Posterior cingulate gyrus (tissue), 11 donors: ENCODE data around the gene GM2A.
"Not testable (repeated sequence)": the region's sequence is repeated elsewhere in the genome, so short reads cannot be mapped to it uniquely, and the experiment has no call there.

Source experiments
- DNase-seq, 10 donors: peaks; one replicate each; pipeline versions ENCODE4 v3.0.0 to v3.0.0-alpha.2; 2020 to 2021; ENCODE audit warnings: mixed read lengths in 3 of 10
- intact Hi-C: fragments of 100-400 bp; cut with DNase I; formaldehyde crosslinking; loops from one replicate; pipeline ENCODE4 v1.15.1; 2023

GM2A gene

DNA sequence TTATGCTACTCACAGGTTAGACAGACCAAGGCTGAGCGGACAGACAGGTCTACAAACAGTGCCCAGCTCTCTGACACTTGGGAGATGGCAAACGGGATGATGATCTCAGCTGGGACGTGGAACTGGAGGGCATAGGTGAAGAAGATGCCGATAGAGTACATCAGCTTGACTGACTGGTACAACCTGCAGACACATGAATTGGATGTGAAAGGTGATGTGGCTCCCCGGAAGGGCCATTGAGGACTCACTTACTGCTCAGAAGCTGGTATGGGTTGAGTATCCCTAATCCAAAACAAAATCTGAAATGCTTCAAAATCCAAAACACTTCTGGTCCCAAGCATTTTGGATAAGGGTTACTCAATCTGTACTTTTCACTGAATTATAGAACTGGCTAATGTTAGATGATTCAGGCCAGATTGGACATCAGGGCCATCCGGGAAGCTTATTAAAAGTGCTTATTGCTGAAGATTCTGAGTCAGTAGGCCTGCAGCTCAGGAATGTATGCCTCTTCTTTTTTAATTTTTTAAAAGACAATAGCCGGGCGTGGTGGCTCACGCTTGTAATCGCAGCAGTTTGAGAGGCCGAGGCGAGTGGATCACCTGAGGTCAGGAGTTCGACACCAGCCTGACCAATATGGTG is 28.1 kb downstream of the GM2A start:
- intact Hi-C loops = no loop called here
- no peak for DNase-seq

DNA sequence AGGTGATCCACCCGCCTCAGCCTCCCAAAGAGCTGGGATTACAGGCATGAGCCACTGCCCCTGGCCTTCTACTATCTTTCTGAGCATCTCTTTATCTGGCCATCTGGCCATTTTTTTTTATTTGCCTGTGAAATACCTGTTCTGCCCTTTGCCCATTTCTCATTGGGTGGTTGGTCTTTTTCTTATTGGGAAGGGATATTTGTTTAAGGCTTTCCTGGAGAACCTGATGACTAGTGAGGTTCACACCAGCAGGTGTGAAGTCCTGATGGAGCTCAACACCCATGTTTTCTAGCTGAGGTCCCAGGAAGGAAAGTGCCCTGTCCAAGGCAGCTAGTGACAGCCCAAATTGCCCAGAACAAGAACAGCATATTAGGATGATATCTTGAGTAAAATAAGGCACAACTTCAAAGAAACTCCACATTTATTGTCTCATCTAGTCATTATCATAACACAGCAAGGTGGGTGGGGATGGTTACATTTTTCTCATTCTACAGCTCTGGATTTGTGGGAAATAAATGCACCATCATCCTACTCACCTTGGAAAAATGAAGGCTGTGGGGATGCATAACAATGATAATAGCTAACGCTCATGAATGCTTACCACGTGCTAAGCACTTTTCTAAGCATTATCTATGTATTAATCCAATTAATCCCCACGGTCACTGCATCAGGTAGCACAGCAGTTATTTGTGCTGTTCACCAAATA is 30.3 kb downstream of the GM2A start:
- no peak for DNase-seq
- intact Hi-C loops = no loop called here

DNA sequence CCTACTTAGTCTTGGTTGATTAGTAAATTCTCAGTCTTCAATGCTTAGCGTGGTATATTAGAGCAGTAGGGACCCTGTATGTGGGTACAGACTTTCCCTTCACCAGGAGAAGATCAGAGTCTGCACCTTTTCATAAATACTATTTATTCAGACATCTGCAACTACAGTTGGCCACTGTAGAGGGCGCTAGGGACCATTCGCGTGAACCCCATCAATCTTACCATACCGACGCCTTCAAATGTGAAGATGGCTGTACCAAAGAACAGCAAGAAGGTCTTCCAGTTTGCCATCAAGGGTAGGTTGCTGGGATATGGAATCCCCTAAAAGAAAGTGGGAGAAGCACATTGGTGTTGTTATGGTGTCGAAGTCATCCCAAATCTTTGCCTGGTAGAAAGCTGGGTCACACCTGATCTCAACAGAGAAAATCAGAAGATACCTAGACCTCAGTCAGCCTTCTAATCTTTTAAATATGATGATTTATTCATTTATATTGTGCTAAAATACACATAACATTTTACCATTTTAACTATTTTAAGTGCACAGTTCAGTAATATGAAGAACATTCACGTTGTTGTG is 31.5 kb downstream of the GM2A start:
- intact Hi-C loops = no loop called here
- no peak for DNase-seq

DNA sequence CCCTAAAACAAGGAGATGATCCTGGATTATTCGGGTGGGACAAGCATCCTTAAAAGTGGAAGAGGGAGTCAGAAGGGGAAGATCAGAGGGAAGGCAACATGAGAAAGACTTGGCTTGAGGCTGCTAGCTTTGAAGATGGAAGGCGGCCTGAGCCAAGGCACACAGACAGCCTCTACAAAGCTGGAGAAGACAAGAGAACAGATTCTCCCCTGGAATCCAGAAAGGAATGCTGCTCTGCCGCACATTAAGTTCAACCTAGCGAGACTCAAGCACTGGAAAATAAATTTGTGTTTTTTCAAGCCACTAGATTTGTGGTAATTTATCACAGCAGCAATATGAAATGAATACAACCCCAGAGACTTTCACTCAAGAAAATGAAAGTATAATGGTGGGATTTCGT is 32.7 kb downstream of the GM2A start:
- intact Hi-C loops = no loop called here
- no peak for DNase-seq

DNA sequence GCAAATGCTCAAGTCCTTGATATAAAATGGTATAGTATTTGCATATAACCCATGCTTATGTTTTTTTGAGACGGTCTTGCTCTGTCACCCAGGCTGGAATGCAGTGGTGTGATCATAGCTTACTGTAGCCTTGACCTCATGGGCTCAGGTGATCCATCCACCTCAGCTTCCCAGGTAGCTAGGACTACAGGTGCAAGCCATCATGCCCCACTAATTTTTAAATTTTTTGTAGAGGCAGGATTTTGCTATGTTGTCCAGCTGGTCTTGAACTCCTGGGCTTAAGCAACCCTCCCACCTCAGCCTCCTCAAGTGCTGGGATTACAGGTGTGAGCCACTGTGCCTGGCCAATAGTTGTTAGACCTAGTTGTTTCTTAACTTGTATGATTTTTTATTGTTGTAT is 33.3 kb downstream of the GM2A start:
- DNase-seq = no peak
- intact Hi-C loops = no loop called here

DNA sequence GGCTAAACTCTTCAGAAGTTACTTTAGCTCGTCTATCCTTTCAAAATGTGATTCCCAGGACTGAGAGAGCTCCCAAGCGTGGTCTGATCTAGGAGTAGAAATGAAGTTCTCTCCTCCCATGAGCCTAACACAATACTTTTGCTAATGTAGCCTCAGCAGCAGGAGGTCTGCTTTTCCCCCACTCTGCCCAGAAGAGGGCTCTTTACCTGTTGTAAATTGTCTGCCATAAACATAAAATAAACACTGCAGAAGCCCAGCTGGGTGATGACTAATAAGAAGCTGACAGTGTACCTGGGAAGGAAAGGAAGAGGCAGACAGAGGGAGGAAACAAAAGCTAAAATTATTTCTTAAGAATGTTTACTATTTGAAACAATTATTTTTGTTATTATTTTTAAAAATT is 35.2 kb downstream of the GM2A start:
- intact Hi-C loops = no loop called here
- no peak for DNase-seq

DNA sequence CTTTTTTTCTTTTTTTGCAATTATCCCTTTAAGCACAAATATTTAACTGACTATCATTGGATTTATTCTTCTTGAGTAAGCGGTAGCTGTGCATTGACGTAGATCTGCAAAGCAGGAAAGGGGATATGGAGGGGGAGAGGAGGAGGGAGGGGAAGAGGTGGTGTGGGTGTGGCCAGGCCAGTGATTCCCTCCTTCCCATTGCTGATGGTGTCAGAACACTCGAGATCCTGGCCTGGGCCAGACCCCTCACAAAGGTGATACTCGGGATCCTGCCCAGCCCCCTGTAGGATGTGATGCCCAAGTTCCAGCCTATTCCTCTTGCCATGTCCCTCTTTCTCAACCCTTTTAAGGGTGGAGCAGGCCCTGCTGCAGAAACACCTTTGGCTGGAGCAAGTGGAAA is 40.6 kb downstream of the GM2A start:
- no peak for DNase-seq
- intact Hi-C loops = no loop called here

DNA sequence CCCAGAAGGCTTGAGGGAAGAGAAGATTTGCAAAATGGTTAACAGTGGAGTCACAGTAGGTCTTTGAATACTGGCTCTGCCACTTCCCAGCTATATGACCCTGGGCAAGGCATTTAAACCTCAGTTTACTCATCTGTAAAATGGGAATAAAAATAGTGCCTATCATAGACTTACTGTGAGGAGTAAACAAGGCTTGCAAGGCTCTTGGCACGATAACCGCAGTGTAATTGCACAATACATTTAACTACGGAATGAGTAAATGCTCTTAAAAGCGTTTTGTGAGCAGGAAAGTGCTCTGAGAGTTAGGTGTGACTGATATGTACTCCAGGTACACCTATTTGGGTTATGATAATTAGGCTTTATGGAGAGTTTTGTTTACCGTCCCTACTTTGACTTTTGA is 42.2 kb downstream of the GM2A start:
- DNase-seq = no peak
- intact Hi-C loops = no loop called here

DNA sequence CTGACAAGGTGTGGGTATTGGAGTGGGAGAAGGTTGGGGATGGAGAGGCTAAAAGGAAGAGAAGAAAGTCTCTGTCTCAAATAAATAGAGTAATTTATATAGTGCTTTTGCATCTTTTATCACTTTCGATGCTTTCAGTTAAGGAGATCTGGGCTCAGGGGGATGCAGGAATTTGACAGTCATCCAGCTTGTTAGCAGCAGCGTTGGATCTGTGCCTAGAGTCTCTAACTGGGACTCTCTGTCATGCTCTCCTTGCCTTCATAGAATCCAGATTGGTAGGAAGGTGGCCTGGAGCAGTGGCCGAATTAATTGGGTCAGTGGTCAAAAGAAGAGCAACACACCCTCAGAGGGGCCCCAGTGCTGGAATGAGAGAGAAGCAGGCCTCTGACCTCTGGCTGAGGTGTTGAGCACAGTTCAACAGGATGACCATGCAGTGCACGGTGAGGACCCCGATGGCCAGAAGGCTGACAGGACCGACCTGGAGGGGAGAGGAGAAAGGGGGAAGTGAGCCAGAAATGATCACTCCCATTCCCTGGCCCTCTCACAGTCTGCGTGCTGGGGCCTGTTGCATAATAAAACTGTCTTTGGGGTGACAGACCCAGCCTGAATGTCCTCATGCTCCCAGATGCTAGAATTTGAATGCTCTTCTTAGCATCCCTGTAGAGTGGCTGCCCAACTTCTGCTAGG is 42.9 kb downstream of the GM2A start:
- DNase-seq = no peak
- intact Hi-C loops = no loop called here

DNA sequence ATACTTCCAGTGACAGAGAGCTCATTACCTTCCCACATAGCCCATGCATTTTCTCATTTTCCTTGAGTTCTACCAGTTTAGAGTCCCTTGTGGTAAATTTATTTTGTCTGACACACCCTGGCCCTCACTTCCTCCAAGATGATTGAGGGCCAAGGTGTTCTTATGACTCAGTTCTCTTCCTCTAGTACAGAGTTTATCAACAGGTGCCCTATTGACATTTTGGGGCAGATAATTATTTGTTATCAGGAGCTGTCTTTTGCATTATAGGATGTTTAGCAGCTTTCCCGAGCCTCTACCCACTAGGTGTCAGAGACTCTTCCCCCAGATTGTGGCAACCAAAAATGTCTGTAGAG is 43.5 kb downstream of the GM2A start:
- intact Hi-C loops = no loop called here

DNA sequence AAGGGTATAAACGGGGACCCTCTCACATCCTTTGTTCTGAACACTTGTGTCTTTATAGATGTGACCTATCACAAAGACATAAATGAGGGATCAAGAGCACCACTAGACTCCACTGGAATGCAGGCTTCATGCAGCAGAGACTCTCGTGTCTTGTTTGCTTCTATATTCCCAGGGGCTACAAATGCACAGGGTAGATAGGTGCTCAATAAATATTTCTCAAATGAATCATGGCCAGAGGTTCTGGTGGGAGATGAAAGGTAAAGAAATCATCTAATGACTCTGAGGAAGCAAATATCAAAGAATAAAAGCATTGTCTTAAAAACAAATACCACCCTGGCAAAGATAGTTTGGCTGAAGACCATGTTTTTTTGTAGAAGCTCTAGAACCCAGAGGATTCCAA is 44.0 kb downstream of the GM2A start:
- intact Hi-C loops = no loop called here
- no peak for DNase-seq

More for the DNA sequence above, 43.5 kb downstream of the GM2A start:
- DNase-seq = no peak

DNA sequence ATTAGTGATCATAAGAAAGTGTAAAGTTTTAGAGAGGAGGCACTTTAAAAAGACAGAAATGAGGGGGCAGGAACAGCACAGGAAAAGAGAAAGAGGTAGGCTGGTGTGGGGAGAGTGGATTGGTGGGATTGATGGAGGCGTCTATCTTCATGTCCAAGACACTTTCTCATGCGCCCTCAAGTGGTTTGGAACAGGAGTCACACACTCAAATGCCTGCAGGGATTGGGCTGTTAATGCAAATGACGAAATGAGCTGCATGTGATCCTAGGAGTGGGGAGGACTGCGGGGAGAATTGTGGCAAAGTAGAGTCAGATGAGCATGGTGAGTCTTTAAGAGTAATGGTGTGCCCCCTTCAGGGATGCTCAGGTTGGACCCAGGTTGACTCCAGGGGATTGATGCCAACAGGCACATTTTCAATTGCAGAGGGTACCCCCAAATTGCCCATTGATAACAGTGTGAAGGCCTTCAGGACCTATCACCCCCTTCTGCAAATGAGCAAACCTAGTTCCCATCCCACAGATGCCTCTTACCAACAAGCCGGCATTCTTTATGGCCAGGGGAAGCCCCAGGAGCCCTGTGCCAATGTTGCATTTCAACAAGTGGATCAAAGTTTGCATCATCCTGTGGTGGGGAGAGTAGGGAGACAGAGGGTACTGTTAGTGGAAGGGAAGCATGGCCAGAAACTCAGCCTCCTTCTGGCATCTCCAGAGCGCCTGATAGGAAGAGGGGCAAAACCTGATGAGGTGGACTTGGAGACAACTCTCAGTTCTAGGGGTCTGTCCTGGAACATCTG is 45.3 kb downstream of the GM2A start:
- DNase-seq = no peak
- intact Hi-C loops = no loop called here

DNA sequence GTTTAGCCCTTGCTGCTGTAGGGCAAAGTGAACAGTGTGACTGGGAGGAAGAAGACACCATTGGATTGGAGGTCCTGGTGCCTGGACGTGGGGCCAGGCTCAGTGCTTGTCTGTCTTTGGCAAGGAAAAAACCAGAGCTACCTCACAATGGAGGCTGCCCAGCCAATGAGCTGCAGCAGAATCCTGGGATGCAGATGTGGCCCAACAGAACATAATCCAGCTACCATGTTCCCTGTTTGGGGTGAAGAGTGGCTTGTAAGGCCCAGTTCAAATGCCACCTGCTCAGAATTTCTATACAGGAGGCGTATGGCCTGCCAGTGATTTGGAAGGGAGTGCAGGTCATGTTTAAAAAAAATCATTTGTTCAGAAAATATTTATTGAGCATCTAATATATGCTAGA is 50.7 kb downstream of the GM2A start, which contains the start of gene SLC36A3:
TSS of gene SLC36A3 (minus strand) at position 101 of the 400 bp plus-strand sequence. CDS start 412 bp downstream, outside the sequence.
- no peak for DNase-seq
- intact Hi-C loops = no loop called here

DNA sequence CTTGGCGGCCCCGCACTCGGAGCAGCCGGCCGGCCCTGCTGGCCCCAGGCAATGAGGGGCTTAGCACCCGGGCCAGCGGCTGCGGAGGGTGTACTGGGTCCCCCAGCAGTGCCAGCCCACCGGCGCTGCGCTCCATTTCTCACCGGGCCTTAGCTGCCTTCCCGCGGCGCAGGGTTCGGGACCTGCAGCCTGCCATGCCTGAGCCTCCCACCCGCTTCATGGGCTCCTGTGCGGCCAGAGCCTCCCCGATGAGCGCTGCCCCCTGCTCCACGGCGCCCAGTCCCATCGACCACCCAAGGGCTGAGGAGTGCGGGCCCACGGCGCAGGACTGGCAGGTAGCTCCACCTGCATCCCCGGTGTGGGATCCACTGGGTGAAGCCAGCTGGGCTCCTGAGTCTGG is 56.3 kb downstream of the GM2A start:
- DNase-seq, intact Hi-C loops: not testable (repeated sequence)

DNA sequence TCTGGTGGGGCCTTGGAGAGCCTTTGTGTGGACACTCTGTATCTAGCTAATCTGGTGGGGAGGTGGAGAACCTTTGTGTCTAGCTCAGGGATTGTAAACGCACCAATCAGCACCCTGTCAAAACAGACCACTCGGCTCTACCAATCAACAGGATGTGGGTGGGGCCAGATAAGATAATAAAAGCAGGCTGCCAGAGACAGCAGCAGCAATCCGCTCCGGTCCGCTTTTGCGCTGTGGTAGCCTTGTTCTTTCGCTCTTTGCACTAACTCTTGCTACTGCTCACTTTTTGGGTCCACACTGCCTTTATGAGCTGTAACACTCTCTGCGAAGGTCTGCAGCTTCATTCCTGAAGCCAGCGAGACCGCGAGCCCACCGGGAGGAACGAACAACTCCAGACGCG is 56.8 kb downstream of the GM2A start:
- intact Hi-C loops = not testable (repeated sequence)

DNA sequence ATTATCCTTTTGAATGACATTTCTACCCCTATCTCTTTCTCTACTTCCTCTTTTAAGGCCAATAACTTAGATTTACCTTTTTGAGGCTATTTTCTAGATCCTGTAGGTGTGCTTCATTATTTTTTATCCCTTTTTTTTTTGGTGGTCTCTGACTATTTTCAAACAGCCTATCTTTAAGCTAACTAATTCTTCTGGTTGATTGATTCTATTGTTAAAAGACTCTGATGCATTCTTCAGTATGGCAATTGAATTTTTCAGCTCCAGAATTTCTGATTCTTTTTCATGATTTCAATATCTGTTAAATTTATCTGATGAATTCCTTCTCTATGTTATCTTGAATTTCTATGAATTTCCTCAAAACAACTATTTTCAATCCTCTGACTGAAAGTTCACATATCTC is 57.9 kb downstream of the GM2A start:
- intact Hi-C loops = no loop called here
- no peak for DNase-seq

More for the DNA sequence above, 56.8 kb downstream of the GM2A start:
- DNase-seq = not testable (repeated sequence)

DNA sequence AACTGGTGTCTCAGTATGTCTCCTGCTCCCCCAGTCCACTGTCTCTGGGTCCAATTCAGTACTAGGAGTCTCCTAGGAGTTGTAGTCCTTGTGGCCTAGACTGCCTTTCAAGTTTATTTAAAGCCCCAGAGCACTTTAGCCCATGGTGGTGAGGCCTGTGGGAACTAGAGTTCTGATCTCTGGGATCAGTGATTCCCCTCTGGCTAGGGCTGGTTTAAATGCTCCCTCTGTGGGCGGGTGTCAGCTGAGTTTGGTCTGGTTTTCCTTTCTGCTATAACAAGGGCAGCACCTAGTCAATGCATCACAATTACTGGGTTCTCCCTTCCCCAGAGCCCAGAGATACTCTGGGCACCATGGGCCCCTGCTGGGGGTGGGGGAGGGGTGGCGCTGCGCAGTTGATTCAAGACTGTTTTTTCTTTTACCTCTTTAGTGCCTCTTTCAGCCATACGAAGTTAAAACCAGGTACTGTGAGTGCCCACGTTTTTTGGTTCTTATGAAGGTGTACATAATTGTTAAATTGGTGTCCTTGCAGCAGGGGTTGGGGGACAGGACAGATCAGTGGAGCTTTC is 59.9 kb downstream of the GM2A start:
- no peak for DNase-seq
- intact Hi-C loops = no loop called here

DNA sequence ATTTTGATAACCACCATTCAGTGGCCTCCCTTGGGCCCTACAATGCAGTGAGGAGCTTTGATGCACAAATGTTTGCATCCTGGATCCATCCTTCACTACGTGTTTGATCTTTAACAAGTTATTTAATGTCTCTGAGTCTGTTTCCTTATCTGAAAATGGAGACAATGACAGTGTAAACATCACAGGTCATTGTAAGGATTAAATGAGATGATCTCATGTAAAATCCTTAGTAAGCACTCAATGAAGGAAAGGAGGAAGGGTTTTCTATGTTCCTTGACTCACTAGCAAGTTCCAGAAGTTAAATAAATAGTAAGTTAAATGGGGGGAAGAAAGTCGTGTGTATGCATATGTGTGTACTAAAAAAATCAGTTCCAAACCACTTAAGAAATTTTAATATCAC is 60.4 kb downstream of the GM2A start:
- no peak for DNase-seq
- intact Hi-C loops = no loop called here

DNA sequence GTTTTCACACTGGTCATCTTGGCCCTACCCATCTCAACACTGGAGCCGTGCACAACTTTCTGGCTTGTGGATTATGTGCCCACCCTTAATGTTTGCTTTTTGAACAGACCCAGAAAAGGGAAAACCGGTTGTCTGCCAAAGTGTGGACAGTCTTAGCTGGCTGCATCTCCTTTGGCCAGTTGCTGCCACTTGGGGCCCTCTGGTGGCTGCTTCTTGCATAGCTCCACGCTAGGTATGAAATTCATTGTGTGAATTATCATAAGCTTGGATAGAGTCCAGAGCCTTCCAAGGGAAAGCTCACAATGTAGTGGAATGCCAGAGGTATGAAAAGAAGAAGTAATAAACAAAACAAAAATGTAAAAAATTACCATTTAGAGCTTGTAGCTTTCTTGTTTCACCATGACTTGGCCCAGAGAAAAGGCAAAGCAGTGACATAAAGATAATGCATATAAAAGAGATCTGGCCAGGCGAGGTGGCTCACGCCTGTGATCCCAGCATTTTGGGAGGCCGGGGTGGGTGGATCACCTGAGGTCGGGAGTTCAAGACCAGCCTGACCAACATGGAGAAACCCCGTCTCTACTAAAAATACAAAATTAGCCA is 63.1 kb downstream of the GM2A start:
- intact Hi-C loops = no loop called here

DNA sequence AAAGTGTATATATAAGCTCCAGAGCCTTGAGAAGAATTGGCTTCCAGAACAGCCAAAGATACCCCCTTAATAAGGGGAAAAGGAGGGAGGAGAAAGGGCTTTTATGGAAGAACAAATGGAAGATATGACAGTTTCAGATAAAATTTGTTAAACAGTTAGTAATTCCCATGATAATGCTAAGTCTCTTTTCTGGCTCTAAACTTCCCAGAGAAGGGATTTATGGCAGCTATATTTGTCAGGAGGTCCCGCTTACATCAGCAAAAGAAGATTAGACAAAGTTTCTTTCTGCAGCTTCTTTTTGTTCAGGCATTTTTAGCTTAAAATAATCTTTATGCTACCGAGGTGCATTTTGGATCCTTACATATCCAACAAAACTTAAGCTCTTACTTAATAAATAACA is 64.9 kb downstream of the GM2A start:
- DNase-seq = no peak
- intact Hi-C loops = no loop called here

More for the DNA sequence above, 63.1 kb downstream of the GM2A start:
- peak in 6 of 10 donors; percentile 30 to 87 (median 56) for DNase-seq
